Activated CD4-positive, alpha-beta T cell treated with anti-CD3 and anti-CD28 coated beads, Interleukin-2, Interleukin-6, amounts not matched to agents 100 ng/mL and 50 ng/mL, durations not matched to agents 16 hours and 8 hours (primary cell): ENCODE data around the gene ONECUT2.

Experiments used
- DNase-seq: peaks from one replicate; pipeline ENCODE4 v3.0.0-alpha.2; 2020

ONECUT2 gene

DNA sequence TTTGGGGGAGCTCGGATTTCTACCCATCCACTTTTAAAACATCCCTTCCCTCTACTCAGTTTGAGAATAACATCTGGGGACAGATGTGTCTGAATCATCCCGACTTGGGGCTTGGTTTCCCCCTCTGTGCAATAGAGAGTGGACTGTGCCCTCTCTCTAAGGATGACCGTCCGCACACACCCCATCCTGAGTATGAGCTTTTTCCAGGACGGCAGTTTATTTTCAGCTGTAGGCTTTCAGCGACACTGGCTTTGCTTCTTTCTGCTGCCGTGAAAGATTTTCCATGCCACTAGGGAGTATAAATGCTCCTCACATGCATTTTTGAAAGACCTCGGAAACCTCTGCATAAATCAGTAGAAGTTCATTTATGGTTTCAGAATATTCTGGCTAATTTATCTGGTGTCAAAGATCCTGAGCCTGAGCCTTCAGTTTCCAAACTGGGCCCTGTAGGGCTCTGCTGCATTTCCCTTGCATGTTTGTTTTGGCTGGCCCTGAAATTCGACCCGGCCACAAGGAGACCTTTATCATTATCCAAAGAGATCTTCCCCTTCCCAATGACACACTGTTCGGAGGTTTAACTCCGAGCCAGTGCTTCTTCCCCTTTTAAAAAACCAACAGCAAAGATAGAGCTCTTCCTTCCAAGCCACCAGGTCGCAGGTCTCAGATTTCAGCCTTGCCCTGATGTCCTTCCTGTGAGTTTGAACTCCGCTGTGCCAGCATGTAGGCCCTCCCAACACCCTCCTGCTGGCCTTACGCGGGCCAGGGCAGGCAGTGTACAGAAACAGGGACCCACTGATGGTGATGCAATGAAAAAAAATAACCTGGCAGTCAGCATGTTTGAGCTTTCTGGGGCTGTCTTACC, 98.1 kb downstream of the ONECUT2 start:
- DNase-seq, result no peak

DNA sequence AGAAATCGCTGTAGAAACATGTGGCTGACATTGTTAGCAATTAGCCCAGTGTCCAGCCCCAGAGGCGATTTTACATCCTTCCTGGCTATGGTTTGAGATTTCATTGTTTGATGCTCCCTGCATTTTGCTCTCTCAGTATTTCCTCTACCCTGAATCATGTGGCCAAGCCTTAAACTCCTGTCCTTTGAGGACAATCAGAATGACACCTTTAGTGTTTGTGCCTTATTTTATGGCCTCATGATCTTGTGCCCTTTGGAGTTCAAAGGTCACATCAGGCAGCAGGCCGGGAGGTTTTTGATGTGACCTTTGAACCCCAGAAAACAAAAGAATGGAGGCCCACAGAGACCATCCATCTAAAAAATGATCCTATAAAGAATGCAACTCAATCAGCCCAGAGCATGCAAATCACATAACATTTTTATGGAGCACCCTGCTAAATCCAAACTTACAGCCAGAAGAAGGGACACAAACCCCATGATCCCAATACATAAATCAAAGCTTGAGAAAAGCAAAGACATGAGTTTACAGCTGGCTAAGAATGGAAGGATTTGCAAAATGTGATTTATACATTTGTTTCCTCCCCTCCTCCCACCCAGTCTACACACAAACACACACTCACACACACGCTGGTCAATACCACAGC, 98.8 kb downstream of the ONECUT2 start:
- no peak for DNase-seq

DNA sequence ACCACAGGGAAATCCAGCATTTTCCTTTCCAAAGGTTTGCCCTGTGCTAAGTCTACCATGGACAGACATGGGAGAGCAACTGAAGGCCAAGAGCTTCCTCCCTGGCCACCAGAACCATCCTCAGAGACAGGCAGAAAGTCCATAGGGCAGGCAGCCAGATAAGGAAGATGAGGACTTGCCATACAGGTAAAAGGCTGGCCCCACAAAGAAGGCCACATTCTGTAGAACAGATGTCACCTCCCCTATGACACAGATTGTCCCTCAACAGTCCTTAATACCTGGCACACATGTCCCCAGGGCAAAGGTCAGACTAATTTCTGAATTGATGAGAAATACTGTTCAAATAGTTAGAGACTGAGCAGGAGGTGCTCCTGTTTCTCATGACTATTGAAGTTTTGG, 99.3 kb downstream of the ONECUT2 start:
- no peak for DNase-seq

DNA sequence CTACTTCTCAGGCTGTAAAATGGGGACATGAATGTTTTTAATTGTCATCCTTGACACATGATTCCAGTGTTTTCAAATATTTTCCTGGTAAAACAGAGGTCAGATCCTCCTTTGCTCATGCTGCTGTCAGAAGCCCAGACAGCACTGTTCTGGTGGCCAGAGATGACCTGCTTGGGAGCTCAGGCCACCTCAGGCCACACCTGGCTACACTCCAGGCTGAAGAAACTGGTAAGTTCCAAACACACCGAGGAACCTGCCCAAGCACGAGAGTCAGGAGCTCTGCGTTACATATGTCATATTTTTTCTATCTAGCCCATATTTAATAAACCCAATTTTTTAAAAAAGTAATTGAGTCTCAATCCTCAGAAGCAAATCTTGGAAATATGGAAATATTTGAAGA, 103.4 kb downstream of the ONECUT2 start:
- DNase-seq, result no peak

DNA sequence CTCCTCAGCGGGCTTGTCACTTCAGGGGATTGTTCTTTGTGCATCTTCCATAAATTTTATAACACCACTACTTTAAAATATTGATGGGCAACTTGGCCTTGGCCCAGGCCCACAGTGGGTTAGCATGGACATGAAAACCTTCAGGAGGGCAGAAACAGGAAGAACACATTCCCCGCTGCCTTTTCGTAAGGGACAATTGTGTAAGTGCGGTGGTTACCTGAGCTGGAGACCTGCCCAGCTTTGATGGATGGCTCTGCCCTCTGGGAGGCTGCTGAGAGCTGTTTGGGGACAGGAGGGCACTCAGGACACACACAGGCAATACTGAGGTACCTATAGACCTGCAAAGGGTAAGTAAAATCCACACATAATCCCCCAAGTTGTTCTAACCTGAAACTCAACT, 104.5 kb downstream of the ONECUT2 start:
- no peak for DNase-seq
